ENCODE measurements around the gene MED13L.

DNA sequence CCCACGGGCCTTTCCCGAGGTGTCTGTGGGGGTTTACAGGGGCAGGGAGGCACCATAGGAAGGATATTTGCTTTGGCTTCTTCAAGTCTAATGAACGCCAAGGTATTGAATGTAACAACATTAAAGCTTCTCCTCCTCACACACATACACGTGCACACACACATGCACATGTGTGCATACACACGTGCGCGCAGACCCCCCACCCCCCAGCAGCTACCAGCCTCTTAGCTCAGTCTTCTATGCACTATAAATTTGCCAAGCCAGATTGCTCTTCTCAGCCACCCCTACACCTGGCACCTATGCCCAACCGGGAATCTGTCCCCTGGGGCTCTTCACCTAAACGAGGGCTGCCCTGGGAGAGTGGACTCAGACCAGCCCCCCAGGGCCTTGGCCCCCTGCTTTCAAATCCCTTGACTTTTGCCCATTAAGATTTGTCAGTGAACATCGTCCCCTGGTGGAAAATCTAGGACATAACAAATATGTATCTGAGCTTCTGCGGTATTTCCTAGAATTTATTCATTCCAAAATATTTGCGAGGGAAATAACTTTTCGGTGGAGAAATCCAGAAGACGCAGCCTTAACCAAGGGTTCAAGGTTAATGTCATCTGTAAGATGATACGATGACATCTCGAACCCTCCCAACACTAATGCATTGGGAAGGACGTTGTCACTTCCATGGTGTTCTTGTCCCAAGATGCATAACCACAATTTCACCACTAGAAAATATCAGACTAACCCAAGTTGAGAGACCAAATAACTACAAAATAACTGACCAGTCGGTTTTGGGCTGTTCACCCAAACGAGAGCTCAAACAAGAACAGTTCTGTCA, 330.4 kb downstream of the MED13L start:
- TF ChIP-seq CTCF (IDR thresholded peaks at IDR 0.05): no peak
- no peak for TF ChIP-seq POLR2A (IDR thresholded peaks at IDR 0.05)
